Ammon's horn (tissue), 1 donor: ENCODE data around the gene C12orf42.

Experiments
- DNase-seq: peaks from one replicate; pipeline ENCODE4 v3.0.0-alpha.2; 2016; ENCODE audit warnings: low spot score

Gene C12orf42

DNA sequence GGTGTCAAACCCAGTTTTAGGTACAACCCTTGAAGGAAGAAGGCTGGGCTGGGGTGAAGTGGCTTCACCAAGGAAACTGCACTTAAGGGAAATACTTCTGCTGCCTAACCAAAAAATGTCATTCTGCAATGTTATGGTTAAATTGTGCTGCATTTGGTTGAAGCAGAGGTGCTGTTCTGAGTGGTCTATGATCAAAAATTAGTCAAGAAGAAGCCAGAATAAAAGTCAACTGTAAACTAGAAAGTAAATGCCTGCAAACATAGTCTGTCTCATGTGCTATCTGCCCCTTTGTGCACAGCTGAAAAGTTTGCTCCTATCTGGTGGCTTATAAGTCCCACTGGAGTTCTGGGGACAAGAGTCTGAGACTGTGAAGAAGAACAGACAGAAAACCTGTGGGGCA lies 158.8 kb downstream of the C12orf42 start:
- DNase-seq, result no peak

DNA sequence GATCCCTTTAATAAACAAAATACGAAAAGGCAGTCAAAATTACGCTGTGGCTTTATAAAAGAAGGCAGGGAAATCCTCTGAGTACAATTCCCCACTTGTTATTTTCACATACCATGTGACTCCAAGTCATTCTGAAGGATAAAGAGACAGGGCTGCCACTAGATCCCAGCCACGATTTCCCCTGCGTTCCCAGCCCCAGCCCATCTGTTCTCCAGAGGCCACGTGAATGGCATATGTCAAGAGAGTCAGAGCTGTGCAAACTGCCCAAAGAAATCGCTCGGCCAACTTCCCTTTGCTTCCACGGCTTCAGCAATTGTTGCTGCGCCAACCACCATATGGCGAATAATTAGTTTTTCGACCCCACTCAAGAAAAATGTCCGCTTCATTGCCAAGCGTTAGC lies 161.3 kb downstream of the C12orf42 start:
- peak; percentile 5 for DNase-seq

DNA sequence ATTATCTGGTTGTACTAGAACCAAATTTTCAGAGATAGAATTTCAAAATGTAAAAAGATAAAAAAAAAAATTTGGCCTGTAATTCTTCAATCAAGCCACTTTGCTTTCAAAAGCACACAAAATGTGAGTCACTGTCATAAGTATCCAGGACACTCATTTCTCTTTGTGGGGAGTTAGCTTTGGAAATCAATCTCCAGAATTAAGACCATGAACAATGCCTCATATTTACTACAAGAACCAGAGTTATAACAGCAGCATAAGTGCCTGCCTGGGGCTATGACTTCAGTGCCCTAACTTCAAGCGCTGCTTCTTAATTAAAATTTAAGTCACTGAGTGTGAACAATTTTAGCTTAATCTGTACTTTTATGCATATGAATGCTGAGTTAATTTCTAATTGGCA lies 162.1 kb downstream of the C12orf42 start:
- no peak for DNase-seq

DNA sequence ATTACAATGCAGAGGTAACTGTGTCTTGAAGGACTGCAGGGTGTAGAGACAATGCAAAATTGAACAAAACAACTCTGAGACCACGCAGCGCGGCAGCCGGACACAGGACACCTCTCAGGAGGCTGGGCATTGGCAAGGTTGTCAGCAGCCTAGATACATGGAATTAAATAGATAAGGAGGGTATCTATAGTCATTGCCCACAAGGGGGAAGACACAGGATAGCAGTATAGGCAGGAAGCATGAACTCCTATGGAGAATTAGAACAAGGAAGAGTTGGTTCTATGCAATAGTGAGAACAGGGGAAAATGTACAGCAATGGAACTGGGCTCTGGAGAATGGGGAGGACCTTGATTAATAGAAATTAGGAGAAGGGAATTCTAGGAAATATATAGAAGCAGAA lies 164.1 kb downstream of the C12orf42 start:
- no peak for DNase-seq

DNA sequence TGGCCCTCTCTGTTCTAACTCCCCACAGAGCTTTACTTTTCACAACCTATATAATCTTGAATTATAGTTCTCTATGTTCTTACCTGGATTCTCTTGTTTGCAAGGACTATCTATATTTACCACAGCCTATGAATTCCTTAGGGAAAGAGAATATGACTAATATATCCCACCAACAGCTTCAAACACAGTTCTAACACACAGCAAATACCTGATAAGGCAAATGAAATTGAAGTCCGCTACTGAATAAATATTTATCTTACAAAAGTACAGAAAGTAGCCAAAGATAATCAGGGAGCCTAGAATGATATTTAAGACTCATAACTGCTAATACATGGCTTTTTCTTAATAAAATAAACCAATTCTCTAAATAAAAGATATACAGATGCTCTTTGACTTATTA lies 165.1 kb downstream of the C12orf42 start:
- no peak for DNase-seq

DNA sequence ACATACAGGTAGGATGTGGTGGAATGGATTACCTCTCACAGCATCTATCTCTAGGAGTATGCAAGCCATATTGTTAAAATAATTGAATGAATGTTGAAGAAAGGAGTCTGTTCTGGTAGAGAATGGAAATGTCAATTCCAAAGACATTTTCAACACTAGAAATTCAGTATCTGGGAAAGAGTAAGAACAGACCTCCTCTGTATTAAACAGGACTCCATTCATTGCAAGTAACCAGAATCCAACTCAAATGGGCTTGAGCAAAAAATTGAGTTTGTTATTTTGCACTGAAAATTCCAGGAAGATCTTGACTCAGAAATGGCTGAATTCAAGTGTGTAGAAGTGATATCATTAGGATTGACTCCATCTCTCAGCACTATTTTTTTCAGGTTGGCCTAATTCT lies 168.1 kb downstream of the C12orf42 start:
- DNase-seq, result no peak

DNA sequence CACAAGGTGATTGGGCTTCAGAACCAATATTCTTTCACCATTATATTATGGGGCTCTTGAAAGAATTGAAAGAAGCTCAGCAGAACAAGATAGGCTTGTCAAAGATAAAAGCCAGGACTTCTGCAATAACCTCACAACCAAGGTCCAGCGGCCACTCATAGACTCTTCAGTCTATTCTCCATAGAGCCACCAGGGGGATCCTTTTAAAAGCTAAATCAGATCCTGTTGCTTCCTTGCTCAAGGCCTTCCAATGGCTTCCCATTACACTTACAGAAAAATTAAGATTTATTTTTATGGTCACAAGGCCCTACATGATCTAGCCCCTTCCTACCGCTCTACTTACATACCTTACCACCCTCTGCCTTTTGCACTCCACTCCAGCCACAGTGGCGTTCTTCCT lies 169.6 kb downstream of the C12orf42 start:
- DNase-seq, result no peak

DNA sequence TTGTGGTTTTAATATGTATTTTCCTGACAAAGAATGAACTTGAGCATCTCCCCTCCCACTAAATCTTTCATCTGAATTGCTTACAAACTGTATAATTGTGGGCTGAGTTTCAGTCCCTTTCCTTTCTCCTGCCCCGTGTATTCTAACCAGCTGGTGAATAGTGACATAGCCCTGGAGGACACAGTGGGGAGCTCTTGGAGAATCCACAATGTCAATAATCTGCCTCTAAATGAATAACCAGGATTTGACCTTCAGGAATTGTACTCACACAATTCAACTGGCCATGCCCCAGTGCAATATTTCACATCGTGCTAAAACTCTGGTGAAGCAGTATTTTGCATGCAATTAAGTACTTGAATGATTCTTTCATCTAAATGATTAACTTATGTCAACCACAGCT lies 177.2 kb downstream of the C12orf42 start:
- no peak for DNase-seq

DNA sequence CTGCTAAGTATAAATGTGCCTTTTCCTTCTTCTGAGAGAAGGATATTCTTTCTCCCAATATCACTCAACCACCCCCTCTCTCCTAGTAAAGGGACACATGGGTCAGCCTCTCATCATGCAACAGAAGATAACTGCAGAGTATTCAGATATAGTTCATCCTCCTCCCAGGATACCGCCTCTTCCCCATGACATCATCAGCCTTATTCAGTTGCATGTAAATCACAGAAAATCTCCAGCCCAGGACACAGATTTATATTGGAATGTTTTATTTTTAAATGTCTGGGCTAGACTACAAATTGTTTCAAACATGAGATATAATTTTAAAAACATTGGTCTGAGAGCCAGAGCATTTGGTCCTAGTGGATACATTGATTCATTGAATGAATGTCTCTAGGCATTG lies 178.5 kb downstream of the C12orf42 start:
- no peak for DNase-seq

DNA sequence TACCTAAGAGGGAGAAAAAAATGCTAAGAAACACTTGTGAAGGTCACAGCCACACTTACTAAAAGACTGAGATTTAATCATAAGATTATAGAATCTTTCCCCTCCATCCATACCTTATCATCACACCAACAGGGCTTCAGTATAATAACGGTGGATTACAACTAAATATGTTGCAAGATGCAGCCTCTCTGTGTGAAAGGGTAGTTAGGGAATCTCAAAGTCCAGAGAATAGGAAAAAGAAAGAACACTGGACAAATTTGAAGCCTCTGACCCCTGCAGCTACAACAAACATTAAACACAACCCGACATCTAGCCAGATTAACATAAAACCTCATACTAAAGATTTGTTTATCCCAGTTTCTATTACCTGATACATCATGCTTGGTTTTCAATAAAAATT lies 181.0 kb downstream of the C12orf42 start:
- no peak for DNase-seq

DNA sequence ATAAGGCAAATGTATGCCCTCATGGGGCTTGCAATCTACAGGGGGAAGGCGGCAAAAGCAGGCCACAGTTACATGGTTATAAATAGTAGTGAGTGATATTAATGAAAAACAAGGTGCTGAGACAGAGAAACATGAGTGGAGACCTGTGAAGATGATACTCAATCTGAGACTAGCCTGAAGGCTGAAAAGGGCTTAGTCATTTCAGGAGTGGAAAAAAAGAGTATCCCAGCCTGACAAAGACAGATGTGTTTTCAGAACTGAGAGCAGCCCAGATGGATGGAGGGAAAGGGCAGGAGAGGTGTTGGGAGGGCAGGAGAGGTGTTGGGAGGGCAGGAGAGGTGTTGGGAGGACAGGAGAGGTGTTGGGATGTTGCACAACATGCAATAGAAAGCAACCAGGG lies 181.9 kb downstream of the C12orf42 start:
- no peak for DNase-seq

DNA sequence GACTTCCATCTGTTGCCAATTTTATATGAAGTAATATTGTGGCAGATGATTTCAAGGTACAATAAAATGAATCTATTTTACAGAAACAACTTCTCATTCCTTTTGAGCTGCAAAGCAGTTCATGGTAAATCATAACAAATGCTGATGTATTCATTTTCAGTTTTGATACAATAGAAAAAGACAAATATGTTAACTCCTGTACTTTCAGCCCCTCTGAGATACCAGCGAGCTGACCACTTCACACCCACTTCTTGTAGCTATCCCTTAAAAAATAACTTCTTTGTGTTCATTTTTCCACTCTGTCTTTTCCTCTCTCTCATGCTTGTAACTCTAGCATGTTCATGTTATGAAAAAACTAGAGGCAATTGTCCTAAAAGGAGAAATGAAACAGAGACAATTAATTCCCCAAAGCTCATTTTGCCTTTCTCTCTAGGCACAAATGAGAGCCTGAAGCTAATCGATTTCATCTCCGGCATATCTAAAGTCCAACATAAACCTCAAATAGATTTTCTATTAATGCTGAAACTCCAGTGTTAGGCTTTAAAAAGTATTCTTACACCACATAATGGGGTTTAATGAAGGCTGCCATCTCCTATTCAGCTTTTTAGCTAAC lies 182.9 kb downstream of the C12orf42 start:
- DNase-seq, result no peak

DNA sequence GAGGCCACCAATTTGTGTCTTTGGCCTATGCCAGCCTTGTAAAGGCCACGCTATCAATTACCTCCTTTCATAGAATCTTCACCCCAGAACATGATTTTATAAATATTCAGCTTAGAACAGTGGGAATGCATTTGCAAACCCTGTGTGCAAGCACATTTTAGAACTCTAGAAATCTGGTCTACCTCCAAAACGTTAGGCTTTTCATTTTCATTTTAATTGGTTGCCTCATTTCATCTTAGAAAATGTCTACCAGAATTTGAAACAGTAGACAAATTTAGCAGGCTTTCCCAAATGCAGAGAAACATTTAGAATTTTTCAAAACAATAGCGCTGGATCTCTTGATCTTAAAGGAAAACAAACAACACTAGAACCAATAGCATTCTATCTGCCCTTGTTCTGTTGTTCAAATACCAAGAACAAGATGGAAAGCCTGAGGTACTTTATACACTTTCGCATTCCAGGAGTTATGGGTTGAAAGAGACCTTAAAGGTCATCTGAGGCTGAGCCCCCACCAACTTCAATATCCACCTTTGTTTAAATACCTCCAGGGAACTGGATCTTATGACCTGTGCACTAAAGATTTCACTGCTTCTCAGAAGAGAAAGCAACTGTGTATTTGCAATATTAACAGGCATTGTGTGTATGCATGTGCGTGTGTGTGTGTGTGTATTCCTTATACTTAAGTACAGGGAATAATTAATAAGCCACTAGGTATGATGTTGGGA lies 185.1 kb downstream of the C12orf42 start:
- no peak for DNase-seq

DNA sequence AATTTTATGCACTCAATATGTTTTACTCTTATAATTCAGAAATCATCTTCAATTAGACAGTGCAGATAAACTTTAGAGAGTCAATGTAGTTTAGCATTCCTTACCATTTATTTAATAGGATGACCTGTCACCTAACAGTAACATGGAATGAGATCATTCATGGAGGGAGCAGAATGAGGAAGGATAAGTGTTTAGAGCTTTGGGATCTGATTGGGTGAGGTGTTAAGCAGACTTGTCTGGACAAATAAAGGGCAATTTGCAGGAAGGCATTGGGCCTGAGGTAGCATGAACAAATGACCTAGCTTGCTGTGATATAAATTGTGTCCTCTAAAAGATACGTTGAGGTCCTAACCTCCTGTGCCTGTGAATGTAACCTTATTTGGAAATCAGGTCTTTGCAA lies 187.4 kb downstream of the C12orf42 start:
- no peak for DNase-seq

DNA sequence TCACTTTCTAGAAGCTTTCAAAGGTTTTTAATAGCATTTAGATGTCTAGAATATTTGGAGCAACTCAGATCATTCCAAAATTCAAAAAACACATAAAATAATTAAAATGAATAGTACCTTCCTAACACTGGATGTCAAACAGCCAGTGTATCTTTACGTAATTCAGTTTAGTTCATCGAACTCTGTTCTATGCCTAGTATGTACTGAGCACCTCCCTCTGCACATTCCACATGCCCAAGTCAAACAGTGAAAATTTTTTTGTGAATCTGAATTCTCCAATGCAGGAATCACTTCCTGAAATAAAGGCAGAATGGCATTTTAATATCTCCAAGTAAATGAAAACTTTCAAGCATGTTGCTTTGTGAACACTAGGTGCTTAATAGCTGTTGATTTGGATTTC lies 192.3 kb downstream of the C12orf42 start:
- DNase-seq, result no peak

DNA sequence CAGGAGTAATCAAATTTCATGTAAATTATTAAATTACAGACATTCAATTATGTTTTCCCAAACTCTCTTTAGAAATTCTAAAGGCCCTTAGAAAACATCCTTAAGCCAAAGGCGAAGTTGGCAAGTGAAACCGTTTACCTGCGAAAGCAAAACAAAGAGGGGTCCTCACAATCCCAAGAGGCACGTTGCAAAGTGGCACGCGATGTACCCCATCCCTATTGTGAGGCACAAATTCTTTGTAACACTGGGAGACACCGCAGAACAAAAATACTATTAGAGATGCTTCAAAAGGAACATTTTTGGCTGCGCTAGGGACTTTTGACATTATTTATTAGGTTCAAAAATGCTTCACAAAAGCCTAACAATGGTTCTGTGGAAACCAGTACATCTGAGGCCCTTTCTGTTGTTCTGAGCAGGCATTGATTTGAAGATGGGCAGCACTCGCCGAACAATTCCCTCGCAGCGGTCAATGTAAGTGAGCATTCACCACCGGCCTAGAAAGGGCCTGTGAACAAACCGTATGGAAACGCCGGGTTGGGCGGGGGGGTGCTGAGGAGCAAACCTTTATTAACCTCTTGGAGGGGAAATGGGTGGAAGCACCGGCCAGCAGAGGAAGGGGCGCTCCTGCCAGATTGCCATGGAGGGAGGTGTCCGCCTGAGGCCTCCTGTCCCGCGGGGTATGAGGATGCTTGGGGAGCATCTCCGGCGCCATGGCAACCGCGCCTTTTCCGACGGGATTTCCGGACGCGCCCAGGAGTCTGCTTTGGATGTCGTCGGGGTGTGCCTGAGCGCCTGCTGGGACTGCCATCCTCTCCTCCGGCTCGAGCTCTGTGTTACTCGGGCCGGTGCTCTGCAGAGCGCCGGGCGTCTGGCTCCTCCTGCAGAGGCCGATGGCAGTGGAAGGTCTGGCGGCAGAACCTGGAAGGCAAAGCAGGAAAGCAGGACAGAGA lies 193.9 kb downstream of the C12orf42 start:
- DNase-seq, result no peak

DNA sequence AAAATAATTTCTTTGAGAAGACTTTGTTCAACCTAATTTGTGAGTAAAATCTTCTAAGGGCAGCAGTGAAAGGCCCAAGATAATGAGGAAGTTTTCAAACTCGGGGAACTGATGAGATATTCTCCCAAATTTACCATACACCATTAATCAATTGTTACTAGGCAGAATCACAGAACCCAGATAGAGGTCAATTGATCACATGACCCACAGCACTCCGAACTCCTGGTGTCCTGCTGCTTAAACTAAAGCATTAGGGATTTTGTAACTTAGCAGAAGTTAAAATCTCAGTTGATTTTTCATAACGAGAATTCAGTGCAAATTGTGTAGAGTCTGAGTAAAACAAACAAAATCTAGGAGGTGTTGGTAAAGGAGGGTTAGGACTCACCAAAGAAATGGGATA lies 207.8 kb downstream of the C12orf42 start:
- DNase-seq, result no peak

DNA sequence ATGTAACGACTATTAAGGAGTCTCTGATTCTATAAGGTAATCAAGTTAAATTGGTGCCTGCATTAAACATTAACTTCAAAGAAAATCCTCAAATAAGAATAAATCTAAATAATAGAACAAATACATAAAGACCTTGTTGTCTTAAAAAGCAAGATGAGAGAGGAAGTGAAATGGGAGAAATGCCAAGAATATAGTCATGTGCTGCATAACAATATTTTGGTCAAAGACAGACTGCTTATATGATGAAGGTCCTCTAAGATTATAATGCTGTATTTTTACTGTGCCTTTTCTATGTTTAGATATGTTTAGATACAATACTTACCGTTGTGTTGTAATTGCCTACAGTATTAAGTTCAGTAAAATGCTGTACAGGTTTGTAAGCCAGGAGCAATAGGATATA lies 213.6 kb downstream of the C12orf42 start:
- no peak for DNase-seq

DNA sequence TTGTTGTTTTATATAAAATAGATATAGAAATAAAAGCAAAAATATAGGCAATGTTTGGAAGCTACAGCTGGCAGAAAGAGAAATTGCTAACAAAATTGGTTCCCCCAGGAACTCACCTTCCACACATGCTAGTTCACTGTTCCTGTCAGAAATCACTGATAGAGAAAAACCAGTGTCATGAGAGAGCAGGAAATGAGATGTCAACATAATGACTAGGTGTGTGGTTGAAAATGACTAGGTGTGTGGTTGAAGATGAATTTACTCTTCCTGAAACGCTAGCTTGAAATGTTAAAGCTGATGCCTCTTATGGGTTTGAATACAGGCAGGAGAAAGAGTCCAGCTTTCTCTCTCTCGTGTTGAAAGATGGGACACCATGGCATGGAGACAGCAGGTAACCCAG lies 216.3 kb downstream of the C12orf42 start:
- DNase-seq, result no peak

DNA sequence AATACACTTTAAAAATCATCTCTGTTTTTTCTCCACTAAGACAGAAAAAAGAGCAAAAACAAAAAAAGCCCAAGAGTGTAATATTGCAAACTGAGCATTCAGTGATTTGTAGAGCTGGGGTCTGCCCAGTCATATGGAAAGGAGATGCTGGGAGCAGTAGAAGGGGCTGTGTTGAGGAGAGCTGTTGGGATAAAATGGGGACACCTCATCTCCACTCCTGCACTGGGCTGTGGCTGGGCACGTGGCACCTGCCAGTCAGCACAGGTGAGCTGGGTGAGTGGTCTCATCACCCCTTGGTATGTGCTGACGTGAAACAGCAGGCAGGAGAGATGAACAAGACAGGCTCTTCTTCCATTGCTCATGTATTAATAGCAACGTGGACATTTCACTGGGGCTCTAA lies 217.4 kb downstream of the C12orf42 start:
- DNase-seq, result no peak

DNA sequence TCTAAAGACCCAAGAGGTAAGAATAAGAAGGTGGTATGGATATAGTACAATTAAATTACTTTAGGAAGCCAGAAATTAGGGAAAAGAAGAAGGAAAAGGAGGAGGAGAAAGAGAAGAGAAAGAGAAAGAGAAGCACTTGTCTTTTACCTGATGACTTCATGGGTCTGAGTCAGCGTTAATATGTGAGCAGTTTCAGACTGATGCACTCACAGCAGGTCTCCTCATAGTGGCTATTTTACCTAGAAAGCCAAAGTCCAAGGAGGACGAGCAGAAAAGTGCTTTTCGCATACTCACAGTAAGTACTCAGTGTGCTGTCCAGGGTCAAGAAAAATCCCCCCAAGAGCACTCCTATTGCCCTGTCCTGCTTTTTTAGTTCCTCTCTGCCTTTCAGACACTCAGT lies 222.1 kb downstream of the C12orf42 start:
- no peak for DNase-seq

DNA sequence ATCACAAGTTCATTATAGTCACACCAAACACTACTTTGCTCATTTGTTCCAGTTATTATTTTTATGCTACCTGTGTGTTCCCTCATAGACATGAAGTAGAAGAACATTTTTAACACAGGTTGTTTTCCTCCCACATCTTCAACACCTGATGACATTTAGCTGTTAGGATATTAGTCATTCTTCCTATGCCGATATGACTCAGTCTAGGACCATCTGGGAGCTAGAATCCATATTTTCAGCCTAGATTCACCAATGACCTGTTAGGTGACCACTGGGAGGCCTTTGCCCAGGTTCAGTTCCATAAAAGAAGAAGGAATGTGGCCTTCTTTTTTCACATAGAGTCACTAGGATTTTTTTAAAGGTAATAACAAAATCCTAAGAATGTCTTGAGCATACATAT lies 222.8 kb downstream of the C12orf42 start:
- no peak for DNase-seq

DNA sequence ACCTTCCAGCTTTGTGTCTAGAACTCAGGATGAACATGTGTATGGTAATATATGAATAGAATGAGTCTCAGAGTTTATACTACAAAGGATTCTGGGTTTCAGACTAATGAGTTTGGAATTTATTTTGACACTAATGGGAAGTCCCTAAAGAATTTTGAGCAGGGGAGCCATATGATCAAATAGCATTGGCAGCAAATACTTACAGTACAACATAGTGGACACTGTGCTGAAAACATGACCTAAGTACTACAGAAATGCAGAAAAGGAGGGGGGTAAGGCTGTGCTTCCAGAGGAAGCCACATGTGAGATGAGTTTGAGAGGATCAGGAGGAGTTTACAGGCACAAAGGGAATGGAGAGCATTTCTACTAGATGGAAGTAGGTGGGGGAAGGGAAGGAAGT lies 225.8 kb downstream of the C12orf42 start:
- DNase-seq, result no peak
